Measurements from ENCODE around the gene MYBPC2.

The MYBPC2 gene

GRCh38 chr19:50406156-50406820 lies 26.4 kb upstream of the MYBPC2 start:
- DNase-seq, result no peak
- in situ Hi-C loops (cut with HindIII; ENCODE audit: low pct_ligation_motif_present, low pct_unique_long_range_greater_than_20kb, low sequenced_read_pairs), result no loop called here

GRCh38 chr19:50406829-50407228 lies 25.9 kb upstream of the MYBPC2 start:
- no peak for DNase-seq
- in situ Hi-C loops (cut with HindIII; ENCODE audit: low pct_ligation_motif_present, low pct_unique_long_range_greater_than_20kb, low sequenced_read_pairs), result no loop called here

- DNase-seq, result no peak
- in situ Hi-C loops (cut with HindIII; ENCODE audit: low pct_ligation_motif_present, low pct_unique_long_range_greater_than_20kb, low sequenced_read_pairs), result no loop called here
Observed at GRCh38 chr19:50409347-50409746, 23.3 kb upstream of the MYBPC2 start.

- in situ Hi-C loops (cut with HindIII; ENCODE audit: low pct_ligation_motif_present, low pct_unique_long_range_greater_than_20kb, low sequenced_read_pairs), result no loop called here
- no peak for DNase-seq
Observed at GRCh38 chr19:50410109-50410508, 22.6 kb upstream of the MYBPC2 start.

- in situ Hi-C loops (cut with HindIII; ENCODE audit: low pct_ligation_motif_present, low pct_unique_long_range_greater_than_20kb, low sequenced_read_pairs), result no loop called here
- no peak for DNase-seq
Observed at GRCh38 chr19:50412419-50412818, 20.3 kb upstream of the MYBPC2 start.

GRCh38 chr19:50413096-50413495 lies 19.6 kb upstream of the MYBPC2 start:
- in situ Hi-C loops (cut with HindIII; ENCODE audit: low pct_ligation_motif_present, low pct_unique_long_range_greater_than_20kb, low sequenced_read_pairs), result no loop called here
- no peak for DNase-seq

- no peak for DNase-seq
- in situ Hi-C loops (cut with HindIII; ENCODE audit: low pct_ligation_motif_present, low pct_unique_long_range_greater_than_20kb, low sequenced_read_pairs), result no loop called here
Observed at GRCh38 chr19:50413531-50413930, 19.2 kb upstream of the MYBPC2 start.

- DNase-seq, result peak; percentile 24
- in situ Hi-C loops (cut with HindIII; ENCODE audit: low pct_ligation_motif_present, low pct_unique_long_range_greater_than_20kb, low sequenced_read_pairs), result no loop called here
Observed at GRCh38 chr19:50414864-50415660, 17.6 kb upstream of the MYBPC2 start.

GRCh38 chr19:50415661-50416033 lies 17.0 kb upstream of the MYBPC2 start:
- no peak for DNase-seq
- in situ Hi-C loops (cut with HindIII; ENCODE audit: low pct_ligation_motif_present, low pct_unique_long_range_greater_than_20kb, low sequenced_read_pairs), result no loop called here

GRCh38 chr19:50416034-50416977 lies 16.4 kb upstream of the MYBPC2 start:
- in situ Hi-C loops (cut with HindIII; ENCODE audit: low pct_ligation_motif_present, low pct_unique_long_range_greater_than_20kb, low sequenced_read_pairs), result no loop called here
- DNase-seq, result no peak

GRCh38 chr19:50417111-50418081 lies 15.3 kb upstream of the MYBPC2 start:
- DNase-seq, result no peak
- in situ Hi-C loops (cut with HindIII; ENCODE audit: low pct_ligation_motif_present, low pct_unique_long_range_greater_than_20kb, low sequenced_read_pairs), result no loop called here

- in situ Hi-C loops (cut with HindIII; ENCODE audit: low pct_ligation_motif_present, low pct_unique_long_range_greater_than_20kb, low sequenced_read_pairs), result no loop called here
- no peak for DNase-seq
Observed at GRCh38 chr19:50418176-50419021, 14.3 kb upstream of the MYBPC2 start, which contains the start of gene SPIB. Gene SPIB (plus strand): TSS chr19:50418938. CDS start chr19:50418963, 25 bp downstream.

- in situ Hi-C loops (cut with HindIII; ENCODE audit: low pct_ligation_motif_present, low pct_unique_long_range_greater_than_20kb, low sequenced_read_pairs), result no loop called here
- DNase-seq, result no peak
Observed at GRCh38 chr19:50419022-50419579, 13.6 kb upstream of the MYBPC2 start.

GRCh38 chr19:50419580-50420035 lies 13.1 kb upstream of the MYBPC2 start:
- DNase-seq, result no peak
- in situ Hi-C loops (cut with HindIII; ENCODE audit: low pct_ligation_motif_present, low pct_unique_long_range_greater_than_20kb, low sequenced_read_pairs), result no loop called here

GRCh38 chr19:50420127-50420526 lies 12.6 kb upstream of the MYBPC2 start:
- DNase-seq, result no peak
- in situ Hi-C loops (cut with HindIII; ENCODE audit: low pct_ligation_motif_present, low pct_unique_long_range_greater_than_20kb, low sequenced_read_pairs), result no loop called here

- in situ Hi-C loops (cut with HindIII; ENCODE audit: low pct_ligation_motif_present, low pct_unique_long_range_greater_than_20kb, low sequenced_read_pairs), result no loop called here
- DNase-seq, result no peak
Observed at GRCh38 chr19:50420808-50421207, 11.9 kb upstream of the MYBPC2 start.

Measured in ACHN (cell line).